Transverse colon (tissue), 4 donors: ENCODE data around the gene RBM17. TPM values are rescaled to one million over a fixed set of nuclear protein-coding genes. Genes with fewer than 3 reads are reported as not detected.

Experiments
- DNase-seq: peaks from one replicate; pipeline ENCODE4 v3.0.0-alpha.2; 2019
- H3K27ac ChIP-seq, 4 donors: fragments of 200-600 bp; sonication (generic); 2 replicates each; pipeline ENCODE4 v1.5.1; 2016 to 2018; ENCODE audit warnings: inconsistent platforms in 4 of 4
- H3K27me3 ChIP-seq: fragments of 200-600 bp; sonication (generic); 2 replicates; pipeline ENCODE4 v1.5.1; 2017; ENCODE audit warnings: inconsistent platforms
- H3K36me3 ChIP-seq, 4 donors: fragments of 200-600 bp; sonication (generic); 2 replicates each; pipeline ENCODE4 v1.5.1; 2017 to 2019; ENCODE audit warnings: inconsistent platforms in 4 of 4
- H3K4me1 ChIP-seq, 4 donors: fragments of 200-600 bp; sonication (generic); 2 replicates each; pipeline ENCODE4 v1.5.1; 2017 to 2020; ENCODE audit warnings: inconsistent platforms in 4 of 4
- H3K4me3 ChIP-seq, 4 donors: fragments of 200-600 bp; sonication (generic); 1 replicate in 1 of 4; 2 replicates in 3 of 4; pipeline versions ENCODE4 v1.5.1 to v1.6.1; 2017 to 2019; ENCODE audit warnings: inconsistent platforms in 4 of 4
- H3K9me3 ChIP-seq, 2 donors: fragments of 200-600 bp; sonication (generic); 2 replicates each; pipeline ENCODE4 v1.5.1; 2017 to 2019; ENCODE audit warnings: inconsistent platforms in 2 of 2
- CTCF ChIP-seq, 5 experiments: fragments of 200-600 bp in 3 of 5; fragments of 450-650 bp in 2 of 5; sonication (generic) in 3 of 5; IDR thresholded peaks; 1 replicate in 2 of 5; 2 replicates in 3 of 5; pipeline ENCODE4 v1.5.1; 2016 to 2017; ENCODE audit warnings: antibody characterized with exemption in 5 of 5, inconsistent platforms in 3 of 5, mild to moderate bottlenecking in 2 of 5, moderate library complexity in 1 of 5
- EP300 ChIP-seq: sonication (generic); formaldehyde crosslinking; IDR thresholded peaks from one replicate; pipeline ENCODE4 v1.6.1; 2017; ENCODE audit warnings: antibody characterized with exemption, low read depth
- POLR2A ChIP-seq: fragments of 450-650 bp; IDR thresholded peaks from one replicate; pipeline ENCODE4 v1.6.1; 2016; ENCODE audit warnings: antibody characterized with exemption, mild to moderate bottlenecking, moderate library complexity
- POLR2AphosphoS5 ChIP-seq, 3 donors: sonication (generic); formaldehyde crosslinking; IDR thresholded peaks; one replicate each; pipeline ENCODE4 v1.6.1; 2016; ENCODE audit warnings: antibody characterized with exemption in 3 of 3
- WGBS, 2 donors: methylation state at CpG; one replicate each; pipeline ENCODE4 v1.1.5; 2018; ENCODE audit warnings: low coverage in 1 of 2; 5-methylcytosine and 5-hydroxymethylcytosine counted together
- in situ Hi-C, 4 donors: fragments of 200-750 bp; cut with MboI; loops; one replicate each; pipeline versions ENCODE4 v1.15.0 to v1.15.1; 2017; ENCODE audit warnings: low sequenced_read_pairs in 3 of 4, low pct_ligation_motif_present in 1 of 4, low pct_unique_long_range_greater_than_20kb in 1 of 4
- intact Hi-C: fragments of 100-400 bp; cut with DNase I; formaldehyde crosslinking; loops from one replicate; pipeline ENCODE4 v1.15.1; 2023; ENCODE audit warnings: low total_unique reads
- total RNA-seq, 4 donors: library from RNA; depleted of rRNA; stranded (reverse); fragments of >200 nt; gene quantifications; one replicate each; pipeline ENCODE4 v1.1.0, GENCODE V29; 2016

Gene RBM17
- total RNA-seq, 4 donors from 2014 or later, result 45.0 to 80.7 (median 64.7) TPM

DNA sequence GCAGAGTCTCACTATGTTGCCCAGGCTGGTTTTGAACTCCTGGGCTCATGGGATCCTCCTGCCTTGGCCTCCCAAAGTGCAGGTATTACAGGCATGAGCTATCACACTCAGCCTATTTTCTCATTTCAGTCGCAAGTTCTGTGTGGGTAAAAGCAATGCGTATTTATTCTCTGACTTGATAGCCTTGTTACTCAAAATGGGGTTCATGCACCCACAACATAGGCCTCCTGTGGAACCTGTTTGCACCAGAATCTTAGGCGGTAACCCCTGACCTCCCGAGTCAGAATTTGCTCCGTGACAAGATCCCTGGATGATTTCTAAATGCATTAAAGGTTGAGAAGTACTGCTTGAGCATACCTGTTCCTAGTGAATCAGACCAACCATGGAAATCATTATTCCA, 34.0 kb upstream of the RBM17 start:
- in situ Hi-C loops (no loop called here), intact Hi-C loops (no loop called here)
- Histone ChIP-seq H3K27me3 (no peaks in the 10 kb centered on the region), H3K4me3 (no peak overlapping the region), H3K36me3 (no peaks in the 10 kb centered on the region), H3K27ac (no peak overlapping the region), H3K9me3 (no peaks in the 10 kb centered on the region), H3K4me1 (peaks cover 0 to 25% (median 7%) of the 10 kb centered on the region in 4 donors)
- WGBS, 2 donors, result 89 to 100% methylated on average over 1 to 5 of the region's 5 CpGs
- no peak for TF ChIP-seq POLR2AphosphoS5 (IDR thresholded peaks at IDR 0.05)
- TF ChIP-seq CTCF (IDR thresholded peaks at IDR 0.05), result no peak
- no peak for TF ChIP-seq EP300
- TF ChIP-seq POLR2A, result no peak
- DNase-seq, result no peak

GRCh38 chr10:6055929-6056328, 32.9 kb upstream of the RBM17 start:
- no peak for DNase-seq
- Histone ChIP-seq H3K27ac (no peak overlapping the region), H3K36me3 (no peaks in the 10 kb centered on the region), H3K4me1 (peaks cover 0 to 21% (median 5%) of the 10 kb centered on the region in 4 donors), H3K27me3 (no peaks in the 10 kb centered on the region), H3K4me3 (no peak overlapping the region), H3K9me3 (no peaks in the 10 kb centered on the region)
- 80 to 81% methylated on average over 1 to 4 of the region's 4 CpGs for WGBS, 2 donors
- intact Hi-C loops (no loop called here), in situ Hi-C loops (no loop called here)
- no peak for TF ChIP-seq POLR2A
- no peak for TF ChIP-seq EP300
- no peak for TF ChIP-seq POLR2AphosphoS5 (IDR thresholded peaks at IDR 0.05)
- TF ChIP-seq CTCF (IDR thresholded peaks at IDR 0.05), result no peak

GRCh38 chr10:6056411-6057135, 32.3 kb upstream of the RBM17 start:
- in situ Hi-C loops, result no loop called here
- H3K27me3 ChIP-seq, result no peaks in the 10 kb centered on the region
- intact Hi-C loops, result no loop called here
- H3K36me3 ChIP-seq, result no peaks in the 10 kb centered on the region
- H3K27ac ChIP-seq, result no peak overlapping the region
- no peak for DNase-seq
- no peak overlapping the region for H3K4me3 ChIP-seq
- 89% methylated on average over 5 of the region's 5 CpGs; no CpG with 5 or more reads in 1 of the 2 donors for WGBS, 2 donors
- TF ChIP-seq CTCF (IDR thresholded peaks at IDR 0.05) (no peak), POLR2AphosphoS5 (IDR thresholded peaks at IDR 0.05) (no peak), EP300 (no peak), POLR2A (no peak)
- peaks cover 0 to 15% (median 5%) of the 10 kb centered on the region in 4 donors for H3K4me1 ChIP-seq
- no peaks in the 10 kb centered on the region for H3K9me3 ChIP-seq

DNA sequence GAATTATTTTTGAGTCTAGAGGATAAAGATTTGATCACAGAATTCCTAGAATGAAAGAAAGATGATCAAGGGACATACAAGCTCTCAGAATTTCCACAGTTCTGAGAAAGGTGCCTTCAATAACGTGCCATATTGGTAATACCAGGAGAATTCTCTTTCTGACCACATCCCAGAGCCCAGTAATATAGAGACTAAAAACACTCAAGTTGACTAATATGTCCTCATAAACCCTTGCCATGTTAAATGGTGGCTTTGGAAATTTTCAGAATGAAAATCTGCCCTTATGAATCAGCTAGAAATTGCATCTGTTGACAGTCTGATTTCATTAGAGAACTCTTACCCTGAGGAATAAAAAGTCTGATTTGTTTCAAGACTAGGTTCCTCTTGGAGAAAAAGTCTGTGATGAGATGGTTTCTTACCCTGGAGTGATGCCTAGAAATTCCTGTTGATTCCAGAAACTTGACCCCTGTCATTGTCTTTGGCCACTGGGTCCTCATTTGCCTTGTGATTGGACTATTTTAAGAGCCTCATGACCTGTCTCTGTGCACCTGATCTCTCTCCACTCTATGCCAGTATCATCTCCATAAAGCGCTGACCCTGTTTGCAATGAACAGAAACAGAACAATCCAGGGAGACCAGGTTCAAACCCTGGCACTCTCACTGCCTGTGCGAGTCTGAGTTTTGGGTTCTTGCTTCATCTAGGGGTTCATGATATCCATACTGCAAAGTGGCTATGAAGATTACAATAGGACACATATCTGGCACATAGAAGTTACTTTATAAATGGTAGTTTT, 30.0 kb upstream of the RBM17 start:
- Histone ChIP-seq H3K36me3 (no peaks in the 10 kb centered on the region), H3K4me3 (no peak overlapping the region), H3K27me3 (no peaks in the 10 kb centered on the region), H3K4me1 (peaks cover 0 to 6% (median 2%) of the 10 kb centered on the region in 4 donors), H3K9me3 (no peaks in the 10 kb centered on the region), H3K27ac (no peak overlapping the region)
- TF ChIP-seq EP300, result no peak
- TF ChIP-seq POLR2A, result no peak
- no peak for TF ChIP-seq CTCF (IDR thresholded peaks at IDR 0.05)
- TF ChIP-seq POLR2AphosphoS5 (IDR thresholded peaks at IDR 0.05), result no peak
- intact Hi-C loops, result no loop called here
- DNase-seq, result no peak
- in situ Hi-C loops, result no loop called here
- WGBS, 2 donors, result 77 to 85% methylated on average over 3 of the region's 3 CpGs
